Measurements from ENCODE around the gene SMYD1. TPM values are rescaled to one million over a fixed set of nuclear protein-coding genes. Genes with fewer than 3 reads are reported as not detected.
"Not testable (repeated sequence)": the region's sequence is repeated elsewhere in the genome, so short reads cannot be mapped to it uniquely, and the experiment has no call there.

Gene SMYD1
- 1 to 10 TPM; 1.5 to 2.4 TPM for total RNA-seq
- polyA plus RNA-seq (ENCODE audit: insufficient read depth, low read depth, low replicate concordance): 3.1 TPM
- long read RNA-seq, donor 1: 0 reads
- long read RNA-seq, donor 2: 0 reads

DNA sequence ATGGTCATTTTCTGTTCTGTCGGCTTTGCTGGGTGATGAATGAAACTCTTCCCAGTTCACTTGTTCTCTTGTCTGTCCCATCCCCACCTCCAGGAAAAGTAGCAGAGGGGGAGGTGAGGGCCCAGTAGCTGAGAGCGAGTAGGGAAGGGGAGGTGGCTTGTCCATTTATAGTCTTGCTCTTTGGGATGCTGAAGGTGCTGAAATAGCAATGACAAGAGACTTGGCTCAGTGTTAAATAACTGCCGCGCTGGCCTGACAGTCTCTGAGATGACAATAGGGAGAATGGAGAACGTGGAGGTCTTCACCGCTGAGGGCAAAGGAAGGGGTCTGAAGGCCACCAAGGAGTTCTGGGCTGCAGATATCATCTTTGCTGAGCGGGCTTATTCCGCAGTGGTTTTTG lies at the start of gene SMYD1:
Gene SMYD1 (plus strand): TSS at position 228 of the 400 bp plus-strand sequence. CDS start 40 bp downstream, at position 268.
- Histone ChIP-seq H3K27me3 (no peaks in the 10 kb centered on the region), H3K4me3 (no peak within 1 kb of the TSS), H3K4me1 (no peaks in the 10 kb centered on the region), H3K9me3 (no peaks in the 10 kb centered on the region), H3K36me3 (ENCODE audit: low read depth, missing control alignments) (no peaks in the 10 kb centered on the region), H3K27ac (no peak within 1 kb of the TSS)
- DNase-seq: no peak
- WGBS, 2 donors: 39 to 49% methylated on average over 7 to 8 of the region's 8 CpGs
- TF ChIP-seq POLR2A (IDR thresholded peaks at IDR 0.05): no peak
- TF ChIP-seq, protein P1, sequence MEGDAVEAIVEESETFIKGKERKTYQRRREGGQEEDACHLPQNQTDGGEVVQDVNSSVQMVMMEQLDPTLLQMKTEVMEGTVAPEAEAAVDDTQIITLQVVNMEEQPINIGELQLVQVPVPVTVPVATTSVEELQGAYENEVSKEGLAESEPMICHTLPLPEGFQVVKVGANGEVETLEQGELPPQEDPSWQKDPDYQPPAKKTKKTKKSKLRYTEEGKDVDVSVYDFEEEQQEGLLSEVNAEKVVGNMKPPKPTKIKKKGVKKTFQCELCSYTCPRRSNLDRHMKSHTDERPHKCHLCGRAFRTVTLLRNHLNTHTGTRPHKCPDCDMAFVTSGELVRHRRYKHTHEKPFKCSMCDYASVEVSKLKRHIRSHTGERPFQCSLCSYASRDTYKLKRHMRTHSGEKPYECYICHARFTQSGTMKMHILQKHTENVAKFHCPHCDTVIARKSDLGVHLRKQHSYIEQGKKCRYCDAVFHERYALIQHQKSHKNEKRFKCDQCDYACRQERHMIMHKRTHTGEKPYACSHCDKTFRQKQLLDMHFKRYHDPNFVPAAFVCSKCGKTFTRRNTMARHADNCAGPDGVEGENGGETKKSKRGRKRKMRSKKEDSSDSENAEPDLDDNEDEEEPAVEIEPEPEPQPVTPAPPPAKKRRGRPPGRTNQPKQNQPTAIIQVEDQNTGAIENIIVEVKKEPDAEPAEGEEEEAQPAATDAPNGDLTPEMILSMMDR (IDR thresholded peaks at IDR 0.05): no peak
- intact Hi-C loops (cut with DNase I; ENCODE audit: low total_unique reads): no loop called here

DNA sequence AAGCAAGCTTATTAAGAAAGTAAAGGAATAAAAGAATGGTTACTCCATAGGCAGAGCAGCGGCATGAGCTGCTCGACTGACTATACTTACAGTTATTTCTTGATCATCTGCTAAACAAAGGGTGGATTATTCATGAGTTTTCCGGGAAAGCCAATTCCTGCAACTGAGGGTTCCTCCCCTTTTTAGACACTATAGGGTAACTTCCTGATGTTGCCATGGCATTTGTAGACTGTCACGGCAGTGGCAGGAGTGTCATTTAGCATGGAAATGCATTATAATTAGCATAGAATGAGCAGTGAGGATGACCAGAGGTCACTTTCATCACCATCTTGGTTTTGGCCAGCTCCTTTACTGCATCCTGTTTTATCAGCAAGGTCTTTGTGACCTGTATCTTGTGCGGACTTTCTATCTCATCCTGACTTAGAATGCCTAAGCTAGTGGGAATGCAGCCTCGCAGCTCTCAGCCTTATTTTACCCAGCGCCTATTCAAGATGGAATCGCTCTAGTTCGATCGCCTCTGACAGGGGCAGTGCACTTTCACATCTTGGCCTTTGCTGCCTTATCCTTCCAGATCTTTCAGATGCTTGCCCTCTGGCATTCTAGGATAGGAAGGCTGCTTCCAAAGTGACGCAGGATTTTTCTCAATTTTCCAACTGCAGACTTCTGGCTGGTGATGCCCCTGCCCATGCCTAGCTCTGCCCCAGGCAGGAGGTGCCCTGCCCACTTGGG lies 49.4 kb upstream of the SMYD1 start:
- H3K4me1 ChIP-seq; H3K36me3 ChIP-seq (ENCODE audit: low read depth, missing control alignments); intact Hi-C loops (cut with DNase I; ENCODE audit: low total_unique reads); H3K4me3 ChIP-seq; H3K27ac ChIP-seq; DNase-seq; H3K27me3 ChIP-seq; H3K9me3 ChIP-seq: not testable (repeated sequence)
- WGBS, 2 donors: 65 to 72% methylated on average over 11 of the region's 11 CpGs

DNA sequence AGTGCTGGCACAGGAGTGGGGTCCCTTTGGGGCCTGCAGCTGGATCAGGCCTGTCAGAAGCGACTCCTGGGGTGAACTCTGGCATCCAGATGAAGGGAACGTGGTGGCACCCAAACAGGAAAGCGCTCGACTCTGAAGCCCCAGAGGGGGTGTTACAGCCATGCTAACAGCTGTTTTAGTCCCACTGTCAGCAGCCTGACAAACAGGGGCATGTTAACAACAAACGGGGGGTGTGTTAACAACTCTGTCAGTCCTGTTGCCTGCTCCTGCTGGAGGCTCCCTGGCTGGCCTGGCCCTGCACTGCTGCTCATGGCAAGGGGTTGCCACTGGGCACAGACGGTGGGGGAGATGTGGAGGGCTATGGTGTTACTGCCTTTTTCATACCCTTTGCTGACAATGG lies 48.7 kb upstream of the SMYD1 start:
- Histone ChIP-seq H3K4me1 (peaks cover 6% of the 10 kb centered on the region), H3K4me3 (no peak overlapping the region), H3K27ac (no peak overlapping the region), H3K9me3 (no peaks in the 10 kb centered on the region), H3K27me3 (no peaks in the 10 kb centered on the region), H3K36me3 (ENCODE audit: low read depth, missing control alignments) (no peaks in the 10 kb centered on the region)
- WGBS, 2 donors: 91 to 94% methylated on average over 6 of the region's 6 CpGs
- DNase-seq: no peak
- no peak for TF ChIP-seq POLR2A (IDR thresholded peaks at IDR 0.05)
- TF ChIP-seq, protein P1 (IDR thresholded peaks at IDR 0.05): no peak
- intact Hi-C loops (cut with DNase I; ENCODE audit: low total_unique reads): no loop called here

DNA sequence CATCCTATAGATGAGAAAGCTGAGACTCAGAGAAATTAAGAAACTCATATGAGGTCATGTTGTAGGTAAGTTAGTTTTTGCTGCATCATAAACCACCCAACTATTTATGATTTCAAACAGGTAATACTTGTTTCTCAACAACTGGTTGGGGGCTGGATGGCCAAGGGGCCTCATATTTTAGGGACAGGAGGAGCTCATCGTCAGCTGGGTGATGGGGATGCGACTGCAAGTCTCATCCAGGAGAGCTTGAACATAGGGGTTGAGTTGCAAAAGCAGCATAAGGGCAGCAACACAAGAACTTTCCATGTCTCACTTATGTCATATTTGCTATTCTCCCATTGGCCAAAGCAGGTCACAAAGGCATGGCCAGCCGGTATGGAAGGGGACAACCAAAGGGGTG lies 47.6 kb upstream of the SMYD1 start:
- intact Hi-C loops (cut with DNase I; ENCODE audit: low total_unique reads): no loop called here
- Histone ChIP-seq H3K9me3 (no peaks in the 10 kb centered on the region), H3K4me3 (no peak overlapping the region), H3K36me3 (ENCODE audit: low read depth, missing control alignments) (no peaks in the 10 kb centered on the region), H3K4me1 (peaks cover 6% of the 10 kb centered on the region), H3K27me3 (no peaks in the 10 kb centered on the region), H3K27ac (no peak overlapping the region)
- WGBS, 2 donors: 83 to 94% methylated on average over 3 of the region's 3 CpGs
- no peak for DNase-seq
- TF ChIP-seq, protein P1 (IDR thresholded peaks at IDR 0.05): no peak
- no peak for TF ChIP-seq POLR2A (IDR thresholded peaks at IDR 0.05)

DNA sequence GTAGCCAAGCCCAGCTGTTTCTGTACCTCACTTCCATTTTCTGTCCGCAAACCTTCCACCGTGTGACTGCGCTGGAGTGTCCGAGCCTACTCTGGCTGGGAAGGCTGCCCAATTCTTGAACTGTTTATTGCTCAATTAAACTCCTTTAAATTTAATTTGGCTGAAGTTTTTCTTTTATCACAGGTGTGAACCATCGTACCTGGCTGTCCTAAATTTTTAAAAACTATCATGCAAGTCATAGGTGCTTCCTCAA lies 45.0 kb upstream of the SMYD1 start:
- no peaks in the 10 kb centered on the region for H3K27me3 ChIP-seq
- H3K27ac ChIP-seq: no peak overlapping the region
- TF ChIP-seq POLR2A (IDR thresholded peaks at IDR 0.05): no peak
- TF ChIP-seq, protein P1 (IDR thresholded peaks at IDR 0.05): no peak
- intact Hi-C loops (cut with DNase I; ENCODE audit: low total_unique reads): no loop called here
- H3K4me3 ChIP-seq: no peak overlapping the region
- no peak for DNase-seq
- H3K9me3 ChIP-seq: no peaks in the 10 kb centered on the region
- 93 to 95% methylated on average over 5 of the region's 5 CpGs for WGBS, 2 donors
- peaks cover 3% of the 10 kb centered on the region for H3K4me1 ChIP-seq
- H3K36me3 ChIP-seq (ENCODE audit: low read depth, missing control alignments): no peaks in the 10 kb centered on the region
